GM12891 (cell line): ENCODE measurements around the gene AKAP9.

Experiments
- PAX5 ChIP-seq: IDR thresholded peaks from 2 replicates; pipeline ENCODE4 v1.6.1; 2011; ENCODE audit warnings: low read length, moderate library complexity, mild to moderate bottlenecking; ENCODE audit not compliant: insufficient read depth, severe bottlenecking
- POLR2A ChIP-seq: IDR thresholded peaks from 2 replicates; pipeline ENCODE4 v1.6.1; 2011; ENCODE audit warnings: low read depth, low read length, control low read depth
- POLR2AphosphoS5 ChIP-seq: IDR thresholded peaks from 2 replicates; pipeline ENCODE4 v1.6.1; 2011; ENCODE audit warnings: low read depth, low read length, control low read depth
- POU2F2 ChIP-seq: IDR thresholded peaks from 2 replicates; pipeline ENCODE4 v1.6.1; 2011; ENCODE audit warnings: low read depth, mild to moderate bottlenecking, control low read depth, low read length, moderate library complexity
- SPI1 ChIP-seq: IDR thresholded peaks from 2 replicates; pipeline ENCODE4 v1.6.1; 2011; ENCODE audit warnings: low read depth, low read length, control low read depth
- TAF1 ChIP-seq: IDR thresholded peaks from 2 replicates; pipeline ENCODE4 v1.6.1; 2011; ENCODE audit warnings: low read depth, low read length, control low read depth

DNA sequence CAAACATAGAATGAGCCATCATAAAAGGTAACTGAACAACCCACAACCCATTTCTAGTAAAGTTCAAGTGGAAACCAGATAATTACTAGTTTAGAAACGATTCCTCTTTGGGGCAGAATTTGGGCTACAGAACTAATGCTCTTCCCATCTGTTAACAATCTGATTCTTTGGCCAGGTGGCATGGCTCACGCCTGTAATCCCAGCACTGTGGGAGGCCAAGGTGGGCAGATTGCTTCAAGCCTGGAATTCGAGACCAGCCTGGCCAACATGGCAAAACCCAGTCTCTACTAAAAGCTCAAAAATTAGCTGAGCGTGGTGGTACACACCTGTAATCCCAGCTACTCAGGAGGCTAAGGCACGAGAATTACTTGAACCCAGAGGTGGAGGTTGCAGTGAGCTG is 175.2 kb downstream of the AKAP9 start:
- no peak for TF ChIP-seq POLR2AphosphoS5
- no peak for TF ChIP-seq POLR2A
- TF ChIP-seq TAF1, result no peak
- TF ChIP-seq PAX5, result no peak
- no peak for TF ChIP-seq POU2F2
- no peak for TF ChIP-seq SPI1
